Pancreas (tissue), 10 donors: ENCODE measurements around the gene MEIS1. TPM values are rescaled to one million over a fixed set of nuclear protein-coding genes. Genes with fewer than 3 reads are reported as not detected.
A peak's percentile ranks its signal among the peaks of the same experiment; 100 is the strongest.

Experiments
- ATAC-seq, 4 donors: fragments of 200-7000 bp; cut with Tn5 transposase; one replicate each; pipeline versions ENCODE4 v1.8.0 to v1.9.1; 2020; ENCODE audit warnings: mild to moderate bottlenecking in 4 of 4, moderate library complexity in 4 of 4
- DNase-seq, 6 donors: peaks; one replicate each; pipeline ENCODE4 v3.0.0-alpha.2; 2020
- FAIRE-seq: peaks from 2 replicates; lab custom pipeline; 2012; peaks lifted over from hg19 to GRCh38; lab: Jason Lieb, UNC
- H3K27ac ChIP-seq, 4 donors: fragments of 200-600 bp; sonication (generic); 1 replicate in 3 of 4; 2 replicates in 1 of 4; pipeline versions ENCODE4 v1.5.0 to v1.8.0; 2020
- H3K27me3 ChIP-seq, 4 donors: fragments of 200-600 bp; one replicate each; pipeline ENCODE4 v1.8.0; 2021
- H3K36me3 ChIP-seq, 3 donors: fragments of 200-600 bp; sonication (generic) in 1 of 3; one replicate each; pipeline versions ENCODE4 v1.5.0 to v1.8.0; 2020 to 2021
- H3K4me1 ChIP-seq, 3 donors: fragments of 200-600 bp; one replicate each; pipeline ENCODE4 v1.8.0; 2021
- H3K4me3 ChIP-seq, 4 donors: fragments of 200-600 bp; sonication (generic) in 2 of 4; one replicate each; pipeline versions ENCODE4 v1.5.0 to v1.8.0; 2020 to 2021
- H3K9me3 ChIP-seq, 4 donors: fragments of 200-600 bp; one replicate each; pipeline ENCODE4 v1.8.0; 2021
- CTCF ChIP-seq, 4 donors: fragments of 200-600 bp; sonication (generic) in 3 of 4; IDR thresholded peaks; one replicate each; pipeline versions ENCODE4 v1.5.0 to v1.8.0; 2021; ENCODE audit warnings: antibody characterized with exemption in 4 of 4
- WGBS, 2 donors: extraction: QIAGEN DNeasy Blood & Tissue Kit; methylation state at CpG; one replicate each; pipeline ENCODE4 v1.1.7; 2013; 5-methylcytosine and 5-hydroxymethylcytosine counted together
- intact Hi-C, 3 donors: fragments of 100-400 bp; cut with DNase I; formaldehyde crosslinking; loops; one replicate each; pipeline versions ENCODE4 v1.11.1 to v1.14.2; 2022
- polyA plus RNA-seq, 2 donors: library from polyadenylated mRNA; stranded (reverse); fragments of 200-250 nt; gene quantifications; one replicate each; pipeline ENCODE4 v1.2.3, GENCODE V29; 2013
- total RNA-seq, 6 donors: library from RNA; stranded (reverse); fragmentation: NEBNext Ultra II Directional in 4 of 6; extraction: Animal tissue kit (Norgen Biotek cat#: 25700) in 4 of 6; gene quantifications; one replicate each; pipeline versions ENCODE4 v1.2.1 to v1.2.4, GENCODE V29; 2021 to 2023
- donor health status: healthy with polysubstance abuse.
- donor health status: DM: no; HTN: no; CAD: no; lungs with moderate emphysema.
- donor health status: DM: no; HTN: no; CAD: no.
- donor health status: control.
- donor health status: control.
- donor health status: Bipolar disorder and iron deficiency.
- donor health status: DM: yes; HTN: yes; CAD: no.
- donor health status: DM: no; HTN: no; CAD: no.
- donor health status: DM: no; HTN: no; CAD: no.
- donor health status: DM: yes; HTN: yes; CAD: no.

MEIS1 gene
- total and polyA plus RNA-seq, 8 donors = 41.3 to 129 (median 58.4) TPM

GRCh38 chr2:66544258-66544657 lies 109.3 kb downstream of the MEIS1 start:
- Histone ChIP-seq H3K27me3 (no peaks in the 10 kb centered on the region), H3K27ac (no peak overlapping the region), H3K4me1 (peaks cover 13 to 50% (median 46%) of the 10 kb centered on the region in 3 donors), H3K4me3 (no peak overlapping the region), H3K36me3 (peaks cover 0 to 16% (median 1%) of the 10 kb centered on the region in 3 donors), H3K9me3 (no peaks in the 10 kb centered on the region)
- TF ChIP-seq CTCF (IDR thresholded peaks at IDR 0.05) = no peak
- intact Hi-C loops = no loop called here
- DNase-seq (no peak), FAIRE-seq (no peak), ATAC-seq (no peak)
- WGBS, 2 donors = 54 to 64% methylated on average over 2 of the region's 2 CpGs

- intact Hi-C loops = no loop called here
- ATAC-seq (no peak), DNase-seq (no peak), FAIRE-seq (no peak)
- Histone ChIP-seq H3K36me3 (peaks cover 0 to 20% (median 6%) of the 10 kb centered on the region in 3 donors), H3K9me3 (no peaks in the 10 kb centered on the region), H3K4me3 (no peak overlapping the region), H3K27ac (no peak overlapping the region), H3K27me3 (no peaks in the 10 kb centered on the region), H3K4me1 (peaks cover 13 to 46% (median 42%) of the 10 kb centered on the region in 3 donors)
- no peak for TF ChIP-seq CTCF (IDR thresholded peaks at IDR 0.05)
Measured at GRCh38 chr2:66545258-66545657, 110.3 kb downstream of the MEIS1 start.

- no peak overlapping the region for H3K27ac ChIP-seq
- WGBS, 2 donors = 28 to 29% methylated on average over 2 of the region's 2 CpGs
- intact Hi-C loops = no loop called here
- DNase-seq (no peak), FAIRE-seq (no peak), ATAC-seq (peak in 1 of 4 donors; percentile 15)
- no peaks in the 10 kb centered on the region for H3K27me3 ChIP-seq
- H3K9me3 ChIP-seq = no peaks in the 10 kb centered on the region
- H3K4me3 ChIP-seq = no peak overlapping the region
- TF ChIP-seq CTCF (IDR thresholded peaks at IDR 0.05) = no peak
- H3K4me1 ChIP-seq = peaks cover 13 to 42% (median 39%) of the 10 kb centered on the region in 3 donors
- peaks cover 0 to 20% (median 6%) of the 10 kb centered on the region in 3 donors for H3K36me3 ChIP-seq
Measured at GRCh38 chr2:66547118-66547517, 112.2 kb downstream of the MEIS1 start.

GRCh38 chr2:66547887-66548286 lies 113.0 kb downstream of the MEIS1 start:
- H3K27ac ChIP-seq = no peak overlapping the region
- H3K9me3 ChIP-seq = no peaks in the 10 kb centered on the region
- peaks cover 0 to 20% (median 6%) of the 10 kb centered on the region in 3 donors for H3K36me3 ChIP-seq
- WGBS, 2 donors = 29 to 36% methylated on average over 2 of the region's 2 CpGs
- DNase-seq (no peak), FAIRE-seq (no peak), ATAC-seq (no peak)
- H3K27me3 ChIP-seq = no peaks in the 10 kb centered on the region
- TF ChIP-seq CTCF (IDR thresholded peaks at IDR 0.05) = no peak
- H3K4me1 ChIP-seq = peaks cover 13 to 48% (median 41%) of the 10 kb centered on the region in 3 donors
- intact Hi-C loops = no loop called here
- no peak overlapping the region for H3K4me3 ChIP-seq

- DNase-seq = no peak
- Histone ChIP-seq H3K4me3 (no peak overlapping the region), H3K27me3 (no peaks in the 10 kb centered on the region), H3K27ac (no peak overlapping the region), H3K9me3 (no peaks in the 10 kb centered on the region), H3K36me3 (peaks cover 0 to 20% (median 6%) of the 10 kb centered on the region in 3 donors), H3K4me1 (peaks cover 13 to 48% (median 44%) of the 10 kb centered on the region in 3 donors)
- no peak for FAIRE-seq
- intact Hi-C loops = no loop called here
- WGBS, 2 donors = 72 to 74% methylated on average over 3 of the region's 3 CpGs
- ATAC-seq = no peak
- TF ChIP-seq CTCF (IDR thresholded peaks at IDR 0.05) = no peak
Measured at GRCh38 chr2:66548422-66548821, 113.5 kb downstream of the MEIS1 start.
